Ramos (cell line): Measurements from ENCODE around the gene NUTM2G.
"Not testable (repeated sequence)": the region's sequence is repeated elsewhere in the genome, so short reads cannot be mapped to it uniquely, and the experiment has no call there.

Source experiments
- in situ Hi-C: fragments of 300-500 bp; cut with MboI; formaldehyde crosslinking; loops from one replicate; pipeline ENCODE4 v1.14.3; 2022; ENCODE audit warnings: low sequenced_read_pairs; ENCODE audit not compliant: unreplicated experiment

NUTM2G gene, protein sequence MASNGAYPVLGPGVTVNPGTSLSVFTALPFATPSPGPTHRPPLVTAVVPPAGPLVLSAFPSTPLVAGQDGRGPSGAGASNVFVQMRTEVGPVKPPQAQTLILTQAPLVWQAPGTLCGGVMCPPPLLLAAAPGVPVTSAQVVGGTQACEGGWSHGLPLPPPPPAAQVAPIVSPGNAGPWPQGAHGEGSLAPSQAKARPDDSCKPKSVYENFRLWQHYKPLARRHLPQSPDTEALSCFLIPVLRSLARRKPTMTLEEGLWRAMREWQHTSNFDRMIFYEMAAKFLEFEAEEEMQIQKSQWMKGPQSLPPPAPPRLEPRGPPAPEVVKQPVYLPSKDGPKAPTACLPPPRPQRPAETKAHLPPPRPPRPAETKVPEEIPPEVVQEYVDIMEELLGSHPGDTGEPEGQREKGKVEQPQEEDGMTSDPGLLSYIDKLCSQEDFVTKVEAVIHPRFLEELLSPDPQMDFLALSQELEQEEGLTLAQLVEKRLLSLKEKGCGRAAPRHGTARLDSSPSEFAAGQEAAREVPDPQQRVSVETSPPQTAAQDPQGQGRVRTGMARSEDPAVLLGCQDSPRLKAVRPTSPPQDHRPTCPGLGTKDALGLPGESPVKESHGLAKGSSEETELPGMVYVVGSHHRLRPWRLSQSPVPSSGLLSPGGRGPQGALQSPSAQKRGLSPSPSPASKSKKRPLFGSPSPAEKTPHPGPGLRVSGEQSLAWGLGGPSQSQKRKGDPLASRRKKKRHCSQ

GRCh38 chr9:96928543-96928942 is at the start of gene NUTM2G:
NUTM2G (plus strand) TSS chr9:96928843; CDS start chr9:96929025, 182 bp downstream.
- in situ Hi-C loops = not testable (repeated sequence)

- in situ Hi-C loops = no loop called here
These were observed 44.7 kb upstream of the NUTM2G start for GRCh38 chr9:96883922-96884321.

DNA sequence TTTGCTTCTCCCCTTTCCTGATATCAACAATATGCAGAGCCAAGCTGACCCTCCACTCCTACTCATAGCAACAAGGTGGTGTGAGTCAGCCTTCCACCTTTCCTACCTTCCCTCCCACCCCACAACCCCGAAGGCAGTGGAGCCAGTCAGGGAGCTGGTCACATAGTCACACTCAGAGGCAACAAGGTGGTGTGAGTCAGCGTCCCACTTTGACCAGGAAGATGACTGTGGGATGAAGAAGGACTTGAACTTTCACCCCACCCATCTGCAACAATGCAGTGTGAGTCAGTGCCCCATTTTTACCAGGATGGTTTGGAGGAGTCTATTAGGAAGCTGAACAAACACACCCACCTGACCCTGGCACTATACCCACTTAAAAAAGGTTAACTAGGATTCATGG is 44.2 kb upstream of the NUTM2G start:
- in situ Hi-C loops = no loop called here

DNA sequence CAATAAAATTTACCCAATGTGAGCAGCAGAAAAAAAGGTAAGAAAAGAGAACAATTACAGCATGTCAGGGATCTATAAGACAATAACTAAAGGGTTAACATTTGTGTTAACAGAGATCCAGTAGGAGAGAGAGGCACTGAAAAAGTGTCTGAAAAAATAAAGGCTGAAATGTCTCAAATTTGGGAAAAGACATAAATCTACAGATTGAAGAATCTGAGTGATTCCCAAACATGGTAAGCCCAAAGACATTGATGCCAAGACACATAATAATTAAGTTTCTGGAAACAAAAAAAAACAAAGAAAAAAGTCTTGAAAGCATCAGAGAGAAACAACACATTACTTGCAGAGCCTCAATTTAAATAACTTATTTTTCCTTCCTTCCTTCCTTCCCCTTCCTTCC is 43.2 kb upstream of the NUTM2G start:
- in situ Hi-C loops = no loop called here

GRCh38 chr9:96888591-96888990 is 40.1 kb upstream of the NUTM2G start:
- in situ Hi-C loops = no loop called here

- in situ Hi-C loops = no loop called here
These were observed 36.5 kb upstream of the NUTM2G start for GRCh38 chr9:96892131-96892530.

DNA sequence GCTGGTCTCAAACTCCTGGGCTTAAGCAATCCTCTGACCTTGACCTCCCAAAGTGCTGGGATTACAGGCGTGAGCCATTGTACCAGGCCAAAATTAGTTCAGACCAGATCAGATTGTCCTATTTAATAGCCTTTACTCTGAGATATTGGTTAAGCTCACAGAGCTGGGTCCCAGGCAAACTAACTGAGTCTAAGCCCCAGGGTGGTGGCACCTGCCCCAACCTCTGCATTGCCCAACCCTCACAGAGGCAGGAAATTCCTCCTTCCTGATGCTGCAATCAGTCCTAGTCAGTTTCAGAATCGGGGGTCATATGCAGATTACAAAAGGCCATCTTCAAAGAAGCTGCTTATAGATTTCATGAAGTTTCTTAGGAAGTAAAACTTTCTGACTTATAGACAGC is 28.6 kb upstream of the NUTM2G start:
- in situ Hi-C loops = not testable (repeated sequence)

DNA sequence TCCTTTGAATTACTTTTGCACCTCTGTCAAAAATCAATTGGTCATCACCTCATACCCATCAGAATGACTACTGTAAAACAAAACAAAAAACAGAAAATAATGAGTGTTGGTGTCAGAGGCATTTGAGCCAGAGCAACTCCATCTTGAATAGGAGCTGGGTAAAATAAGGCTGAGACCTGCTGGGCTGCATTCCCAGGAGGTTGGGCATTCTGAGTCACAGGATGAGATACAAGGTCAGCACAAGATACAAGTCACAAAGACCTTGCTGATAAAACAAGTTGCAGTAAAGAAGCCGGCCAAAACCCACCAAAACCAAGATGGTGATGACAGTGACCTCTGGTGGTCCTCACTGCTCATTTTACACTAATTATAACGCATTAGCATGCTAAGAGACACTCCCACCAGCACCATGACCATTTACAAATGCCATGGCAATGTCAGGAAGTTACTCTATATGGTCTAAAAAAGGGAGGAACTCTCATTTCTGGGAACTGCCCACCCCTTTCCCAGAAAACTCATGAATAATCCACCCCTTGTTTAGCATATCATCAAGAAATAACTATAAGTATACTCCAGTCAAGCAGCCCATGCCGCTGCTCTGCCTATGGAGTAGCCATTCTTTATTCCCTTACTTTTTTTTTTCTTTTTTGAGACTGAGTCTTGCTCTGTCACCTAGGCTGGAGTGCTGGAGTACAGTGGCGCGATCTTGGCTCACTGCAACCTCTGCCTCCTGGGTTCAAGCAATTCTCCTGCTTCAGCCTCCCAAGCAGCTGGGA is 23.5 kb upstream of the NUTM2G start:
- in situ Hi-C loops = not testable (repeated sequence)

GRCh38 chr9:96908479-96908878 is 20.2 kb upstream of the NUTM2G start:
- in situ Hi-C loops = not testable (repeated sequence)

DNA sequence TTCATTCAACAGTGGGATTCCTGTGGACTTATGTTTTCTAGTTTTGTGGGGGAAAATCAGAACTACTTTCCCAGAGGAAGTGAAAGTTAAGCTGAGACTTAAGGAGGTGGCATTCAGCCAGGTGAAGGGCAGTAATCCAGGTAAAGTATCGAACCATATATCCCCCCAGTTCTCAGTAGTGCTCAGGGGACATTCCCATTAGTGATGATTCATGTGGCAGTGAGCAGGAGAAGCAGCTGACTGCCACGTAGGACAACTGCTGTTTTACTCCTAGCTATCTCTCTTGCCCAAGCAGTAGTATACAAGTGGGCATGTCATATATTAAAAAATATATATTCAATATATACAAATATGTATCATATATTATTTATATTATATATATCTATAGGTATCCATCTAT is 13.1 kb upstream of the NUTM2G start:
- in situ Hi-C loops = not testable (repeated sequence)

- in situ Hi-C loops = not testable (repeated sequence)
These were observed 12.1 kb upstream of the NUTM2G start for GRCh38 chr9:96916531-96916930.

GRCh38 chr9:96918550-96918949 is 10.1 kb upstream of the NUTM2G start:
- in situ Hi-C loops = not testable (repeated sequence)

DNA sequence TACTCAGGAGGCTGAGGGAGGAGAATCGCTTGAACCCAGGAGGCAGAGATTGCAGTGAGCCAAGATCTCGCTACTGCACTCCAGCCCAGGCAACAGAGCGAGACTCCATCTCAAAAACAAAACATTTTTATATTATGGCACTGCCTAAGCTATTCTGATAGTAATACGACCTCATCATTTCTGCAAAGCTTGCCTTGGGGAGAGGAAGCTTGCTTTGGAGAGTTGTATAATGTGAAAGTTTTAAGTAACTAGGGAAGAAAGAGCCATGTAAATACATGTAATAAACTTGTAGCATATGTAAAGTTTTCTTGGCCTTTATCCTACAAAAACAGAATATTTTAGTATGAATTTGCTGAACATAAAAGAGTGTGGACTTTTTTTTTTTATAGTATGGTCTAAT is 7.8 kb upstream of the NUTM2G start:
- in situ Hi-C loops = not testable (repeated sequence)

DNA sequence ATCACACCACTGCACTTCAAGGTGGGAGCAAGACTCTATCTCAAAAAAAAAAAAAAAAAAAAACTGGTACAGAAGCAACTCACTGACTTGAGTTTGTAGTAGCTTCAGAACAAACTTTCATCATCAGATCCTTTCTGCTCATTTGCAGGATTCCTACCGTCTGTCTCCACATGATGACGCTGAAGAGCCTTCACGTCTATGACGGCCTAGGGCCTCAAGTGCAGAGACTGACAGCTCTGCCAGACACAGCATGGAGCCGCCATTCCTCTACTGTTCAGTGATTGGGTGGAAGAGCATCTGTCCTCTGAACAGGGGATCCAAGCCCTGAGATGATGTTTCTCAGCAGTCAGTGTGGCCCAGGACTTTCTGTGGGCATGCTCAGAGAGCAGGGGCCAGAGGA is 3.1 kb upstream of the NUTM2G start:
- in situ Hi-C loops = not testable (repeated sequence)

- in situ Hi-C loops = not testable (repeated sequence)
These were observed 3.0 kb downstream of the NUTM2G start for GRCh38 chr9:96931665-96932064.

DNA sequence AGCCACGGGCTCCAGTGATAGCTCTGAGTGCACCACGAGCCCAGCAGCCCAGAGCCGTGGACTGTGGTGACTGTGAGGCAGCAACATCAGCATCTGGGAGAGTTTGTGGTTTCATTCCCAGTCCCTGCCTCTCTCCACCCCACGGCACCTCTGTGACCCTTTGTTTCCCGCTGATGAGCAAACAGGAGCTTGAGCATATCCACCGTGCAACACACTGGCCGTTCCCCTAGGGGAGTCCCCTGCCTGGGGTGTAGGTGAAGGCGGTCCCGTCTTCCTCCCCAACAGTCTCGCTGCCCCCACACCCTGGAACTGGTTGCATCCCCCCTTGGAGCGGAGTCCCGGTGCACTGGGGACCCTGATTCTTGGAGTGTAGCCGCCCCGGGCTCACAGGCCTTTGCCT is 5.5 kb downstream of the NUTM2G start:
- in situ Hi-C loops = not testable (repeated sequence)

- in situ Hi-C loops = not testable (repeated sequence)
These were observed 6.1 kb downstream of the NUTM2G start for GRCh38 chr9:96934706-96935105.

GRCh38 chr9:96935401-96935800 is 6.8 kb downstream of the NUTM2G start:
- in situ Hi-C loops = not testable (repeated sequence)

DNA sequence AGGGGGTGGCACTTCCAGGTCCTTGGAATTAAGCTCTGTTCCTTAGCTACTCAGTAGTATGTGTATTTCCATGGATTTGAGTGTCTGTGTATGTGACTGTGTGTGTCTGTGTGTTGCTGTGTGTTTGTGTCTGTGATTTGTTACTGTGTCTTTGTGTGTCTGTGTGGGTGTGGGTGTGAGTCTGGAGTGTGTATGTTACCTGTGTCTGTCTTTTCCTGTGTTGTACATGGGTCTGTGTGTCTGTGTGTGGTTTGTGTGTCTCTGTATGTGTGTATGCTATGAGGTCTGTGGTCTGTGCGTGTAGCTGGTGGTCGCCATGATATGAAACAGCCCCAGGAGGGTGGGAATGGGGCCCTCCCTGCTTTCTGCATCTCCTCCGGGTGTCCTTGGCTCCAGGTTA is 8.8 kb downstream of the NUTM2G start:
- in situ Hi-C loops = not testable (repeated sequence)

DNA sequence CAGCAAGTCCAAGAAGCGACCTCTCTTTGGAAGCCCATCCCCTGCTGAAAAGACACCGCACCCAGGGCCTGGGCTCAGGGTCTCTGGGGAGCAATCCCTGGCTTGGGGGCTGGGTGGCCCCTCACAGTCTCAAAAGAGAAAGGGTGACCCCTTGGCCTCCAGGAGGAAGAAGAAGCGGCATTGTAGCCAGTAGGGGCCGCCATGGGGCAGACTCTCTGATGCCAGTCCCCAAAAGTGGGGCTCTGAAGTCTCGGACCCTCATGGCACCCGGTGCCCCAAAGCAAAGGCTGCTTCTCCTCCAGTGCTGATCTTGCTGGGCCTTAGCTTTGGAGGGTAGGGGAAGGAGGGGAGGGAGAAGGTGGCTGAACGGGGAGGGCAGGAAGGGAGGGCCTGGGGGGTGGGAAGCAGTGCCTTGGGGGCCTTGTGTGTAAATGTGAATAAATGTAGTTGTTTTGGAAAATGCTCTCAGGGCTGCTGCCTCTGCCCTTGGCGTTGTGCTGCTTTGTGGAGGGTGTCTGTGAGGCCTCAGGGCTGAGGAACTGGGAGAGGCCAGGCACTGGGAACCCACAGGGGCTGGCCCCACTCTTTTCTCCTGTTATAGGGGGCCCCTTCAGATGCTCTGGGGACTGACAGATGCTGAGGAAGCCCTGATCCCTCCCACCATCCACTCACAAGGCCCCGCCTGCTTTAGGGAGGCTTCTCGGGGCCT is 10.5 kb downstream of the NUTM2G start:
- in situ Hi-C loops = not testable (repeated sequence)
